Measurements from ENCODE around the gene HACD1.

- TF ChIP-seq POLR2A (IDR thresholded peaks at IDR 0.05; ENCODE audit: low read depth) (no peak), CTCF (IDR thresholded peaks at IDR 0.05) (no peak)
These were observed 38.6 kb downstream of the HACD1 start for GRCh38 chr10:17578603-17579002.

Data from esophagus muscularis mucosa (tissue), 3 donors.